Measurements from ENCODE around the gene RPL22.

GRCh38 chr1:6152882-6153281 is 46.5 kb downstream of the RPL22 start:
- no peak for TF ChIP-seq CTCF (IDR thresholded peaks at IDR 0.05; ENCODE audit: borderline replicate concordance, extremely low read depth, low read length, poor library complexity, severe bottlenecking)
- no peak for TF ChIP-seq EZH2 (IDR thresholded peaks at IDR 0.05; ENCODE audit: borderline replicate concordance, low read depth, low read length, severe bottlenecking)

Measured in DND-41 (cell line).